Stomach (tissue), 9 donors: Measurements from ENCODE around the gene PHACTR3. TPM values are rescaled to one million over a fixed set of nuclear protein-coding genes. Genes with fewer than 3 reads are reported as not detected.

Experiments
- DNase-seq, 2 donors: peaks; one replicate each; pipeline versions ENCODE4 v3.0.0 to v3.0.0-alpha.2; 2013 to 2019
- H3K27ac ChIP-seq, 5 donors: fragments of 200-600 bp in 4 of 5; sonication (generic) in 4 of 5; one replicate each; pipeline ENCODE4 v1.5.1; 2013 to 2019; ENCODE audit warnings: mild to moderate bottlenecking in 1 of 5, moderate library complexity in 1 of 5
- H3K27me3 ChIP-seq, 3 donors: fragments of 200-600 bp; sonication (generic); one replicate each; pipeline ENCODE4 v1.5.1; 2017 to 2019; ENCODE audit warnings: mixed run types in 1 of 3
- H3K36me3 ChIP-seq, 4 donors: fragments of 200-600 bp; sonication (generic); 1 replicate in 3 of 4; 2 replicates in 1 of 4; pipeline ENCODE4 v1.5.1; 2016 to 2019
- H3K4me1 ChIP-seq, 4 donors: fragments of 200-600 bp; sonication (generic); one replicate each; pipeline ENCODE4 v1.5.1; 2016 to 2019
- H3K4me3 ChIP-seq, 4 donors: fragments of 200-600 bp; sonication (generic) in 3 of 4; one replicate each; pipeline ENCODE4 v1.5.1; 2016 to 2019; ENCODE audit warnings: mild to moderate bottlenecking in 1 of 4
- H3K9me3 ChIP-seq, 4 donors: fragments of 200-600 bp; sonication (generic); one replicate each; pipeline ENCODE4 v1.5.1; 2016 to 2019
- CTCF ChIP-seq, 7 experiments: fragments of 450-650 bp in 4 of 7; fragments of 200-600 bp in 3 of 7; sonication (generic) in 3 of 7; IDR thresholded peaks; one replicate each; pipeline ENCODE4 v1.5.1; 2016 to 2019; ENCODE audit warnings: antibody characterized with exemption in 7 of 7, control low read depth in 2 of 7, mild to moderate bottlenecking in 1 of 7
- EP300 ChIP-seq: sonication (generic); formaldehyde crosslinking; IDR thresholded peaks from one replicate; pipeline ENCODE4 v1.6.1; 2017; ENCODE audit warnings: antibody characterized with exemption
- POLR2A ChIP-seq, 4 donors: fragments of 450-650 bp; IDR thresholded peaks; one replicate each; pipeline ENCODE4 v1.6.1; 2016; ENCODE audit warnings: antibody characterized with exemption in 4 of 4, control low read depth in 2 of 4, mild to moderate bottlenecking in 1 of 4, moderate library complexity in 1 of 4
- POLR2AphosphoS5 ChIP-seq, 3 donors: sonication (generic); formaldehyde crosslinking; IDR thresholded peaks; one replicate each; pipeline ENCODE4 v1.6.1; 2016; ENCODE audit warnings: antibody characterized with exemption in 3 of 3
- WGBS, 5 donors: extraction: QIAGEN DNeasy Blood & Tissue Kit in 3 of 5; methylation state at CpG; one replicate each; pipeline versions ENCODE4 v1.1.5 to v1.1.7; 2013 to 2018; 5-methylcytosine and 5-hydroxymethylcytosine counted together
- intact Hi-C: fragments of 100-400 bp; cut with DNase I; formaldehyde crosslinking; loops from one replicate; pipeline ENCODE4 v1.15.1; 2023; ENCODE audit warnings: low total_unique reads
- polyA plus RNA-seq, 3 donors: library from polyadenylated mRNA; stranded (reverse); fragments of 200-250 nt; gene quantifications; one replicate each; pipeline ENCODE4 v1.2.3, GENCODE V29; 2013
- total RNA-seq, 5 donors: library from RNA; depleted of rRNA; stranded (reverse); fragments of >200 nt; gene quantifications; one replicate each; pipeline versions ENCODE4 v1.1.0 to v1.2.3, GENCODE V29; 2014 to 2016
- donor health status: healthy with polysubstance abuse.
- donor health status: Bipolar disorder and iron deficiency.
- donor health status: healthy.

Gene PHACTR3
- total and polyA plus RNA-seq, 8 donors = 0.55 to 3.7 (median 3.2) TPM; not detected in 3

- intact Hi-C loops = no loop called here
- WGBS, 5 donors = 73 to 85% (median 82%) methylated on average over 11 to 12 of the region's 12 CpGs
- H3K9me3 ChIP-seq = no peaks in the 10 kb centered on the region
- H3K27me3 ChIP-seq = peaks cover 0 to 10% (median 0%) of the 10 kb centered on the region in 3 donors
- H3K4me1 ChIP-seq = no peaks in the 10 kb centered on the region
- no peak overlapping the region for H3K27ac ChIP-seq
- TF ChIP-seq POLR2AphosphoS5 (IDR thresholded peaks at IDR 0.05) (no peak), POLR2A (IDR thresholded peaks at IDR 0.05) (no peak), EP300 (no peak), CTCF (IDR thresholded peaks at IDR 0.05) (no peak)
- peak in 1 of 2 donors; percentile 9 for DNase-seq
- no peaks in the 10 kb centered on the region for H3K36me3 ChIP-seq
- H3K4me3 ChIP-seq = no peak overlapping the region
These were observed 174.4 kb downstream of the PHACTR3 start for GRCh38 chr20:59778615-59779200.

GRCh38 chr20:59779656-59780380, 175.5 kb downstream of the PHACTR3 start:
- intact Hi-C loops = no loop called here
- Histone ChIP-seq H3K27ac (no peak overlapping the region), H3K4me3 (no peak overlapping the region), H3K9me3 (no peaks in the 10 kb centered on the region), H3K27me3 (peaks cover 0 to 13% (median 0%) of the 10 kb centered on the region in 3 donors), H3K4me1 (no peaks in the 10 kb centered on the region), H3K36me3 (no peaks in the 10 kb centered on the region)
- TF ChIP-seq POLR2AphosphoS5 (IDR thresholded peaks at IDR 0.05) (no peak), CTCF (IDR thresholded peaks at IDR 0.05) (no peak), EP300 (no peak), POLR2A (IDR thresholded peaks at IDR 0.05) (no peak)
- 61 to 79% (median 68%) methylated on average over 10 of the region's 10 CpGs for WGBS, 5 donors
- DNase-seq = peak in 1 of 2 donors; percentile 10

GRCh38 chr20:59780494-59781185, 176.3 kb downstream of the PHACTR3 start:
- TF ChIP-seq POLR2A (IDR thresholded peaks at IDR 0.05) = no peak
- TF ChIP-seq CTCF (IDR thresholded peaks at IDR 0.05) = no peak
- no peak for TF ChIP-seq EP300
- no peak for TF ChIP-seq POLR2AphosphoS5 (IDR thresholded peaks at IDR 0.05)
- no peaks in the 10 kb centered on the region for H3K4me1 ChIP-seq
- no peak overlapping the region for H3K4me3 ChIP-seq
- H3K9me3 ChIP-seq = no peaks in the 10 kb centered on the region
- peak in 1 of 2 donors; percentile 9 for DNase-seq
- intact Hi-C loops = no loop called here
- 88 to 96% (median 94%) methylated on average over 10 to 12 of the region's 12 CpGs for WGBS, 5 donors
- H3K36me3 ChIP-seq = no peaks in the 10 kb centered on the region
- no peak overlapping the region for H3K27ac ChIP-seq
- peaks cover 0 to 13% (median 0%) of the 10 kb centered on the region in 3 donors for H3K27me3 ChIP-seq

- WGBS, 5 donors = 87 to 93% (median 91%) methylated on average over 6 to 12 of the region's 12 CpGs
- H3K27me3 ChIP-seq = peaks cover 0 to 13% (median 0%) of the 10 kb centered on the region in 3 donors
- no peaks in the 10 kb centered on the region for H3K4me1 ChIP-seq
- no peak overlapping the region for H3K4me3 ChIP-seq
- no peak for TF ChIP-seq POLR2A (IDR thresholded peaks at IDR 0.05)
- no peak for TF ChIP-seq CTCF (IDR thresholded peaks at IDR 0.05)
- DNase-seq = no peak
- no peaks in the 10 kb centered on the region for H3K36me3 ChIP-seq
- H3K9me3 ChIP-seq = no peaks in the 10 kb centered on the region
- intact Hi-C loops = no loop called here
- H3K27ac ChIP-seq = no peak overlapping the region
These were observed 176.9 kb downstream of the PHACTR3 start for GRCh38 chr20:59781226-59781625.
